Liver (tissue), 9 donors: Measurements from ENCODE around the gene ABCG8. TPM values are rescaled to one million over a fixed set of nuclear protein-coding genes. Genes with fewer than 3 reads are reported as not detected.
A peak's percentile ranks its signal among the peaks of the same experiment; 100 is the strongest.
"Not testable (repeated sequence)": the region's sequence is repeated elsewhere in the genome, so short reads cannot be mapped to it uniquely, and the experiment has no call there.

Experiments used
- DNase-seq: peaks from one replicate; pipeline ENCODE4 v3.0.0-alpha.2; 2017; ENCODE audit warnings: low spot score
- H3K27ac ChIP-seq, 2 donors: one replicate each; pipeline ENCODE4 v1.7.0; 2013; ENCODE audit warnings: inconsistent platforms in 2 of 2, low read length in 2 of 2, control low read depth in 1 of 2, low read depth in 1 of 2, mild to moderate bottlenecking in 1 of 2
- H3K27me3 ChIP-seq, 4 donors: one replicate each; pipeline versions ENCODE4 v1.6.1 to v1.7.0; 2013; ENCODE audit warnings: low read length in 3 of 4, inconsistent platforms in 1 of 4, mild to moderate bottlenecking in 1 of 4, moderate library complexity in 1 of 4; ENCODE audit not compliant: control insufficient read depth in 4 of 4, insufficient read depth in 4 of 4
- H3K36me3 ChIP-seq, 4 donors: one replicate each; pipeline versions ENCODE4 v1.6.1 to v1.7.0; 2013; ENCODE audit warnings: low read length in 3 of 4, mild to moderate bottlenecking in 3 of 4, low read depth in 1 of 4, moderate library complexity in 1 of 4; ENCODE audit not compliant: control insufficient read depth in 4 of 4, insufficient read depth in 3 of 4
- H3K4me1 ChIP-seq, 4 donors: one replicate each; pipeline versions ENCODE4 v1.6.1 to v1.7.0; 2013; ENCODE audit warnings: low read length in 3 of 4, mild to moderate bottlenecking in 3 of 4, moderate library complexity in 1 of 4; ENCODE audit not compliant: control insufficient read depth in 4 of 4, insufficient read depth in 4 of 4
- H3K4me3 ChIP-seq, 3 donors: one replicate each; pipeline versions ENCODE4 v1.6.1 to v1.7.0; 2013; ENCODE audit warnings: low read length in 3 of 3, control low read depth in 1 of 3, low read depth in 1 of 3, mild to moderate bottlenecking in 1 of 3
- H3K9ac ChIP-seq, 2 donors: one replicate each; pipeline ENCODE4 v1.7.0; 2013; ENCODE audit warnings: low read length in 2 of 2, mild to moderate bottlenecking in 2 of 2, moderate library complexity in 2 of 2, control low read depth in 1 of 2, low read depth in 1 of 2
- H3K9me3 ChIP-seq, 4 donors: one replicate each; pipeline versions ENCODE4 v1.6.1 to v1.7.0; 2013; ENCODE audit warnings: low read length in 3 of 4; ENCODE audit not compliant: control insufficient read depth in 4 of 4
- EGR1 ChIP-seq, 2 donors: IDR thresholded peaks; 2 replicates each; pipeline ENCODE4 v1.6.1; 2016 to 2018; ENCODE audit warnings: antibody characterized with exemption in 2 of 2, low read depth in 2 of 2
- FOXA1 ChIP-seq: IDR thresholded peaks from 2 replicates; pipeline ENCODE4 v1.6.1; 2016; ENCODE audit warnings: antibody characterized with exemption
- FOXA2 ChIP-seq: IDR thresholded peaks from 2 replicates; pipeline ENCODE4 v1.6.1; 2016; ENCODE audit warnings: antibody characterized with exemption
- GABPA ChIP-seq, 2 donors: IDR thresholded peaks in 1 of 2; conservative IDR thresholded peaks in 1 of 2; 2 replicates each; pipeline ENCODE4 v1.6.1; 2016; ENCODE audit warnings: antibody characterized with exemption in 2 of 2, mild to moderate bottlenecking in 1 of 2, moderate library complexity in 1 of 2
- JUND ChIP-seq, 2 donors: IDR thresholded peaks; 2 replicates each; pipeline ENCODE4 v1.6.1; 2016; ENCODE audit warnings: antibody characterized with exemption in 2 of 2
- NR2F2 ChIP-seq: IDR thresholded peaks from 2 replicates; pipeline ENCODE4 v1.6.1; 2016; ENCODE audit warnings: antibody characterized with exemption
- SP1 ChIP-seq: IDR thresholded peaks from 2 replicates; pipeline ENCODE4 v1.6.1; 2018; ENCODE audit warnings: antibody characterized with exemption, mild to moderate bottlenecking
- TAF1 ChIP-seq: conservative IDR thresholded peaks from 2 replicates; pipeline ENCODE4 v1.6.1; 2016; ENCODE audit warnings: antibody characterized with exemption, mild to moderate bottlenecking
- WGBS: extraction: QIAGEN DNeasy Blood & Tissue Kit; methylation state at CpG from one replicate; pipeline ENCODE4 v1.1.7; 2013; 5-methylcytosine and 5-hydroxymethylcytosine counted together
- polyA plus RNA-seq, 2 donors: library from polyadenylated mRNA; stranded (reverse) in 1 of 2; unstranded in 1 of 2; fragments of 200-250 nt in 1 of 2; fragments of >200 nt in 1 of 2; fragmentation: Nextera tagmentation in 1 of 2; extraction: Ambion mirVana in 1 of 2; gene quantifications; one replicate each; pipeline versions ENCODE4 v1.2.1 to v1.2.3, GENCODE V29; 2013 to 2015
- total RNA-seq, 2 donors: library from RNA; depleted of rRNA; stranded (reverse); fragments of >200 nt; gene quantifications; one replicate each; pipeline ENCODE4 v1.2.3, GENCODE V29; 2014
- TF ChIP-seq, protein P1 (sequence below): fragments of 150-350 bp; IDR thresholded peaks from 2 replicates; pipeline ENCODE4 v1.5.1; 2017; ENCODE audit warnings: improper control_type of control experiment, low read depth, low read length; ENCODE audit not compliant: missing input control
- TF ChIP-seq, protein P2 (sequence below): IDR thresholded peaks from 2 replicates; pipeline ENCODE4 v1.6.1; 2016; ENCODE audit warnings: antibody characterized with exemption, mild to moderate bottlenecking
- TF ChIP-seq, protein P3 (sequence below): IDR thresholded peaks from 2 replicates; pipeline ENCODE4 v1.6.1; 2016; ENCODE audit warnings: antibody characterized with exemption
- donor health status: healthy.
- donor health status: healthy.
- donor health status: healthy.
- donor health status: healthy.
- donor health status: healthy.

Gene ABCG8
- total and polyA plus RNA-seq, 4 donors, result 16.8 to 81.2 (median 37.5) TPM

DNA sequence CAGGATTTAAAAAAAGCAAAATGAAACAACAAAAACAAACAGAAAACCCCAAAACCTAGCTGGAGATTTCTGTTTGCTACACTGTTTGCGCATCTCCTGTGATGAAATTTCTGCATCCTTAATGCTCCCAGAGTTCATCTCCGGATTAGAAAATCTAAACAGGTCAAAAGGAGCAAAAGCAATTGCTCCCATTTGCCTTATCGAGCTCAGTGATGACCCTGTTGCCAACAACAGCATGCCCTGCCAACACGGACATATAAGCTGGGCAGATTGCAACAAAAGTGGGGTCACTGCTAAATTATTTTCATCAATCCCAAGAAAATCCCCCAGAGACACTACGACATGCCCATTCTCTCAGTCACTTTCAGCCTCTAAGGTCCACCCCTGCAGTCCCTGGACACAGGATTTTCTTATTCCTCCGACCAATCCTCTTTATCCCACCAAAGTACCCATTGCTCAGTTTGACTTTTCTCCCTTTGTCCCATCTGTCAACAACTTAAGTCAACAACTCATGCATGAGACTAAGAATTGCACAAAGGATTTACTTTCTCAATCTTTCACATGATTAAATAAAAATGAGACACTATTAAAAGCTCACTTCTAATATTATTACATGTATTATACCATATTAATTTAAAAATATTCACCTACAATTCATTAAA, 67.8 kb downstream of the ABCG8 start (continued):
- TF ChIP-seq, protein P1, sequence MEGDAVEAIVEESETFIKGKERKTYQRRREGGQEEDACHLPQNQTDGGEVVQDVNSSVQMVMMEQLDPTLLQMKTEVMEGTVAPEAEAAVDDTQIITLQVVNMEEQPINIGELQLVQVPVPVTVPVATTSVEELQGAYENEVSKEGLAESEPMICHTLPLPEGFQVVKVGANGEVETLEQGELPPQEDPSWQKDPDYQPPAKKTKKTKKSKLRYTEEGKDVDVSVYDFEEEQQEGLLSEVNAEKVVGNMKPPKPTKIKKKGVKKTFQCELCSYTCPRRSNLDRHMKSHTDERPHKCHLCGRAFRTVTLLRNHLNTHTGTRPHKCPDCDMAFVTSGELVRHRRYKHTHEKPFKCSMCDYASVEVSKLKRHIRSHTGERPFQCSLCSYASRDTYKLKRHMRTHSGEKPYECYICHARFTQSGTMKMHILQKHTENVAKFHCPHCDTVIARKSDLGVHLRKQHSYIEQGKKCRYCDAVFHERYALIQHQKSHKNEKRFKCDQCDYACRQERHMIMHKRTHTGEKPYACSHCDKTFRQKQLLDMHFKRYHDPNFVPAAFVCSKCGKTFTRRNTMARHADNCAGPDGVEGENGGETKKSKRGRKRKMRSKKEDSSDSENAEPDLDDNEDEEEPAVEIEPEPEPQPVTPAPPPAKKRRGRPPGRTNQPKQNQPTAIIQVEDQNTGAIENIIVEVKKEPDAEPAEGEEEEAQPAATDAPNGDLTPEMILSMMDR, result no peak
- TF ChIP-seq FOXA2, result peak; percentile 90
- no peak for TF ChIP-seq NR2F2
- no peak for TF ChIP-seq JUND (IDR thresholded peaks at IDR 0.05)
- no peak for TF ChIP-seq TAF1
- no peak for TF ChIP-seq GABPA (IDR thresholded peaks at IDR 0.05 in 1 of 2, conservative IDR thresholded peaks at IDR 0.05 in 1 of 2)
- no peak for TF ChIP-seq EGR1 (IDR thresholded peaks at IDR 0.05; ENCODE audit: low read depth in 2 of 2)

- not testable (repeated sequence) for H3K9ac ChIP-seq, H3K9me3 ChIP-seq, H3K27ac ChIP-seq, H3K4me3 ChIP-seq, DNase-seq, H3K27me3 ChIP-seq, H3K4me1 ChIP-seq
- 96% methylated on average over 8 of the region's 8 CpGs for WGBS
- peaks cover 3 to 19% (median 13%) of the 10 kb centered on the region in 4 donors for H3K36me3 ChIP-seq
Observed at GRCh38 chr2:43911136-43911790, 72.5 kb downstream of the ABCG8 start.

GRCh38 chr2:43924463-43924862, 85.7 kb downstream of the ABCG8 start:
- no peak for DNase-seq
- H3K9ac ChIP-seq, result no peak overlapping the region
- H3K27ac ChIP-seq, result no peak overlapping the region
- TF ChIP-seq, protein P2, sequence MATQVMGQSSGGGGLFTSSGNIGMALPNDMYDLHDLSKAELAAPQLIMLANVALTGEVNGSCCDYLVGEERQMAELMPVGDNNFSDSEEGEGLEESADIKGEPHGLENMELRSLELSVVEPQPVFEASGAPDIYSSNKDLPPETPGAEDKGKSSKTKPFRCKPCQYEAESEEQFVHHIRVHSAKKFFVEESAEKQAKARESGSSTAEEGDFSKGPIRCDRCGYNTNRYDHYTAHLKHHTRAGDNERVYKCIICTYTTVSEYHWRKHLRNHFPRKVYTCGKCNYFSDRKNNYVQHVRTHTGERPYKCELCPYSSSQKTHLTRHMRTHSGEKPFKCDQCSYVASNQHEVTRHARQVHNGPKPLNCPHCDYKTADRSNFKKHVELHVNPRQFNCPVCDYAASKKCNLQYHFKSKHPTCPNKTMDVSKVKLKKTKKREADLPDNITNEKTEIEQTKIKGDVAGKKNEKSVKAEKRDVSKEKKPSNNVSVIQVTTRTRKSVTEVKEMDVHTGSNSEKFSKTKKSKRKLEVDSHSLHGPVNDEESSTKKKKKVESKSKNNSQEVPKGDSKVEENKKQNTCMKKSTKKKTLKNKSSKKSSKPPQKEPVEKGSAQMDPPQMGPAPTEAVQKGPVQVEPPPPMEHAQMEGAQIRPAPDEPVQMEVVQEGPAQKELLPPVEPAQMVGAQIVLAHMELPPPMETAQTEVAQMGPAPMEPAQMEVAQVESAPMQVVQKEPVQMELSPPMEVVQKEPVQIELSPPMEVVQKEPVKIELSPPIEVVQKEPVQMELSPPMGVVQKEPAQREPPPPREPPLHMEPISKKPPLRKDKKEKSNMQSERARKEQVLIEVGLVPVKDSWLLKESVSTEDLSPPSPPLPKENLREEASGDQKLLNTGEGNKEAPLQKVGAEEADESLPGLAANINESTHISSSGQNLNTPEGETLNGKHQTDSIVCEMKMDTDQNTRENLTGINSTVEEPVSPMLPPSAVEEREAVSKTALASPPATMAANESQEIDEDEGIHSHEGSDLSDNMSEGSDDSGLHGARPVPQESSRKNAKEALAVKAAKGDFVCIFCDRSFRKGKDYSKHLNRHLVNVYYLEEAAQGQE, result no peak
- no peak for TF ChIP-seq SP1
- TF ChIP-seq GABPA (IDR thresholded peaks at IDR 0.05 in 1 of 2, conservative IDR thresholded peaks at IDR 0.05 in 1 of 2), result no peak
- no peak for TF ChIP-seq FOXA2
- TF ChIP-seq, protein P3, sequence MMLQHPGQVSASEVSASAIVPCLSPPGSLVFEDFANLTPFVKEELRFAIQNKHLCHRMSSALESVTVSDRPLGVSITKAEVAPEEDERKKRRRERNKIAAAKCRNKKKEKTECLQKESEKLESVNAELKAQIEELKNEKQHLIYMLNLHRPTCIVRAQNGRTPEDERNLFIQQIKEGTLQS, result no peak
- TF ChIP-seq FOXA1, result no peak
- no peak for TF ChIP-seq EGR1 (IDR thresholded peaks at IDR 0.05; ENCODE audit: low read depth in 2 of 2)
- no peak for TF ChIP-seq NR2F2
- TF ChIP-seq, protein P1, result no peak
- TF ChIP-seq TAF1, result no peak
- TF ChIP-seq JUND (IDR thresholded peaks at IDR 0.05), result no peak
- H3K4me1 ChIP-seq, result no peaks in the 10 kb centered on the region
- 98% methylated on average over 2 of the region's 2 CpGs for WGBS
- no peak overlapping the region for H3K4me3 ChIP-seq
- H3K36me3 ChIP-seq, result peaks cover 7 to 23% (median 18%) of the 10 kb centered on the region in 4 donors
- no peaks in the 10 kb centered on the region for H3K9me3 ChIP-seq
- H3K27me3 ChIP-seq, result no peaks in the 10 kb centered on the region
